Measurements from ENCODE around the gene SMIM24.
"Not testable (repeated sequence)": the region's sequence is repeated elsewhere in the genome, so short reads cannot be mapped to it uniquely, and the experiment has no call there.

SMIM24 gene

DNA sequence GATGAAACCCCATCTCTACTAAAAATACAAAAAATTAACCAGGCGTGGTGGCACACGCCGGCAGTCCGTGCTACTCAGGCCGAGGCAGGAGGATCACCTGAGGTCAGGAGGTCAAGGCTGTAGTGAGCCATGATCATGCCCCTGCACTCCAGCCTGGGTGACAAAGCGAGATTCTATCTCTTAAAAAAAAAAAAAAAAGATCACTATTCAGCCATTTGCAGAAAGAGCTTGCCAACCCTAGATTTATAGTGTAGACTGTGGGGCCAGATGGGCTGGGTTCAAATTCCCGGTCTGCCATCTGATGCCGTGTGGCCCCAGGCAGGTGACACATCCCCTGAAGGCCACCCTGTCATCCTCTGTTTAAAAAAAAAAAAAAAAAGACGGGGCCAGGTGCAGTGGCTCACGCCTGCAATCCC, 28.9 kb downstream of the SMIM24 start:
- Histone ChIP-seq H3K27me3 (ENCODE audit: insufficient read depth, poor library complexity, severe bottlenecking) (no peaks in the 10 kb centered on the region), H3K9me3 (ENCODE audit: severe bottlenecking) (no peaks in the 10 kb centered on the region), H3K27ac (ENCODE audit: poor library complexity, severe bottlenecking) (peak overlapping the region; percentile 58), H3K36me3 (ENCODE audit: low read depth) (peaks cover 69% of the 10 kb centered on the region), H3K4me3 (ENCODE audit: severe bottlenecking) (no peak overlapping the region), H3K4me1 (ENCODE audit: insufficient read depth, poor library complexity, severe bottlenecking) (no peaks in the 10 kb centered on the region)
- TF ChIP-seq, protein P1, sequence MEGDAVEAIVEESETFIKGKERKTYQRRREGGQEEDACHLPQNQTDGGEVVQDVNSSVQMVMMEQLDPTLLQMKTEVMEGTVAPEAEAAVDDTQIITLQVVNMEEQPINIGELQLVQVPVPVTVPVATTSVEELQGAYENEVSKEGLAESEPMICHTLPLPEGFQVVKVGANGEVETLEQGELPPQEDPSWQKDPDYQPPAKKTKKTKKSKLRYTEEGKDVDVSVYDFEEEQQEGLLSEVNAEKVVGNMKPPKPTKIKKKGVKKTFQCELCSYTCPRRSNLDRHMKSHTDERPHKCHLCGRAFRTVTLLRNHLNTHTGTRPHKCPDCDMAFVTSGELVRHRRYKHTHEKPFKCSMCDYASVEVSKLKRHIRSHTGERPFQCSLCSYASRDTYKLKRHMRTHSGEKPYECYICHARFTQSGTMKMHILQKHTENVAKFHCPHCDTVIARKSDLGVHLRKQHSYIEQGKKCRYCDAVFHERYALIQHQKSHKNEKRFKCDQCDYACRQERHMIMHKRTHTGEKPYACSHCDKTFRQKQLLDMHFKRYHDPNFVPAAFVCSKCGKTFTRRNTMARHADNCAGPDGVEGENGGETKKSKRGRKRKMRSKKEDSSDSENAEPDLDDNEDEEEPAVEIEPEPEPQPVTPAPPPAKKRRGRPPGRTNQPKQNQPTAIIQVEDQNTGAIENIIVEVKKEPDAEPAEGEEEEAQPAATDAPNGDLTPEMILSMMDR (IDR thresholded peaks at IDR 0.05; ENCODE audit: poor library complexity, severe bottlenecking), result no peak
- DNase-seq (ENCODE audit: low spot score) (no peak), ATAC-seq (ENCODE audit: low read depth) (no peak)

DNA sequence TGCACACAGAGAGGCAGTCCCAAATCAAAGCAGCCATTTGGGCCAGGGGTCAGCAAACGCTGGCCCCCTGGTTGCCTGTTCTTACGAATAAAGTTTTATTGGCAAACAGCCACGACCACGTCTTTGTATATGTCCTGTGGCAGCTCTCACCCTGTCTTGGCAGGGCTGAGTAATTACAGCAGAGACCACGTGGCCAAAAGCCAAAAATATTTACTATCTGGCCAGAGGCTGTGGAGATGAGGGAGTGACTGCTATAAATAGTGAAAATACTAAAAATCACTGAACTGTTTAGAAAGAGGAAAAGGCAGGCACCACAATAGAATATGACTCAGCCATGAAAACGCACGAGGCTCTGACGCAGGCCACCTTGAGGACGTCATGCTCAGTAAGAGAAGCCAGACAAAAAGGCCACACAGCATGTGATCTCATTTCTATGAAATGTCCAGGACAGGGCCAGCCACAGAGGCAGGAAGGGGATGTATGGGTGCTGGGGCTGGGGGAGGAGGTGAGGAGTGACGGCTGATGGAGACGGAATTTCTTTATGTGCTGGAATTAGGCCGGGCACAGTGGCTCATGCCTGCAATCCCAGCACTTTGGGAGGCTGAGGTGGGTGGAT, 29.4 kb downstream of the SMIM24 start:
- Histone ChIP-seq H3K27ac (ENCODE audit: poor library complexity, severe bottlenecking) (peak overlapping the region; percentile 58), H3K4me3 (ENCODE audit: severe bottlenecking) (no peak overlapping the region), H3K9me3 (ENCODE audit: severe bottlenecking) (no peaks in the 10 kb centered on the region), H3K27me3 (ENCODE audit: insufficient read depth, poor library complexity, severe bottlenecking) (no peaks in the 10 kb centered on the region), H3K4me1 (ENCODE audit: insufficient read depth, poor library complexity, severe bottlenecking) (no peaks in the 10 kb centered on the region), H3K36me3 (ENCODE audit: low read depth) (peaks cover 68% of the 10 kb centered on the region)
- ATAC-seq (ENCODE audit: low read depth) (peak; percentile 88), DNase-seq (ENCODE audit: low spot score) (peak; percentile 81)
- TF ChIP-seq, protein P1 (IDR thresholded peaks at IDR 0.05; ENCODE audit: poor library complexity, severe bottlenecking), result no peak

DNA sequence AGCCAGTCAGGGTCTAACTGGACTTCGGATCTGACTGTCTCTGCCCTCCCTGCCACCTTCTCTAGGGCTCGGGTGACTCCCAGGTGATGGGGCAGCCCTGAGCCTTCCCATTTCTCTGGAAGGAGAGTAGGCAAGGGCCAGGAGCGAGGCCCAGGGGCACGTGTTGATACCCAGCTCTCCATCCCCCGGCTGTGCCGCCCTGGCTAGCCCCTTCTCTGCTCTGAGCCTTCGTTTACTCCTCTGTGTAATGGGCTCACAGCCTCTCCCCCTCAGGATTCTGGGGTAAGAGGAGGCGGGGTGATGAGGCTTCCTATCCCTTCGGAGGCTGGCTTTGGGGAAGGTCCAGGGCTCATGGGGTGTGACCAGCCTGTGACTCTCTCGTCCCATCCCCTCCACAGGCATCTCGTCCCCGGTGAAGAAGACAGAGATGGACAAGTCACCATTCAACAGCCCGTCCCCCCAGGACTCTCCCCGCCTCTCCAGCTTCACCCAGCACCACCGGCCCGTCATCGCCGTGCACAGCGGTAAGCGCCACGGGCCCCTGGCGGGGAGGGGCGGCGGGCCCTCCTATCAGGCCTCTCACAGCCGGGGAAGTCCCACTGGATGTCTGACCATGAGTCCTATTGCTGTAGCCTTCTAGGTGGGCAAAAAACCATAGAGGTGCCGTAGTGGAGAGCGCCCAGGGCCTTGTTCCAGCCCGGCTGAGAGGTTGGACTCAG, 31.6 kb downstream of the SMIM24 start:
- H3K27ac ChIP-seq (ENCODE audit: poor library complexity, severe bottlenecking), result no peak overlapping the region
- H3K27me3 ChIP-seq (ENCODE audit: insufficient read depth, poor library complexity, severe bottlenecking), result no peaks in the 10 kb centered on the region
- H3K9me3 ChIP-seq (ENCODE audit: severe bottlenecking), result no peaks in the 10 kb centered on the region
- ATAC-seq (ENCODE audit: low read depth) (no peak), DNase-seq (ENCODE audit: low spot score) (no peak)
- peaks cover 62% of the 10 kb centered on the region for H3K36me3 ChIP-seq (ENCODE audit: low read depth)
- TF ChIP-seq, protein P1 (IDR thresholded peaks at IDR 0.05; ENCODE audit: poor library complexity, severe bottlenecking), result no peak
- no peaks in the 10 kb centered on the region for H3K4me1 ChIP-seq (ENCODE audit: insufficient read depth, poor library complexity, severe bottlenecking)
- H3K4me3 ChIP-seq (ENCODE audit: severe bottlenecking), result no peak overlapping the region

- H3K4me3 ChIP-seq (ENCODE audit: severe bottlenecking); H3K27ac ChIP-seq (ENCODE audit: poor library complexity, severe bottlenecking); DNase-seq (ENCODE audit: low spot score); H3K4me1 ChIP-seq (ENCODE audit: insufficient read depth, poor library complexity, severe bottlenecking); ATAC-seq (ENCODE audit: low read depth); H3K27me3 ChIP-seq (ENCODE audit: insufficient read depth, poor library complexity, severe bottlenecking); H3K9me3 ChIP-seq (ENCODE audit: severe bottlenecking): not testable (repeated sequence)
- H3K36me3 ChIP-seq (ENCODE audit: low read depth), result peaks cover 53% of the 10 kb centered on the region
Measured at GRCh38 chr19:3446657-3447056, 33.7 kb downstream of the SMIM24 start.

GRCh38 chr19:3444695-3445234, 35.6 kb downstream of the SMIM24 start:
- H3K27me3 ChIP-seq (ENCODE audit: insufficient read depth, poor library complexity, severe bottlenecking), result no peaks in the 10 kb centered on the region
- TF ChIP-seq, protein P1 (IDR thresholded peaks at IDR 0.05; ENCODE audit: poor library complexity, severe bottlenecking), result no peak
- H3K4me1 ChIP-seq (ENCODE audit: insufficient read depth, poor library complexity, severe bottlenecking), result no peaks in the 10 kb centered on the region
- ATAC-seq (ENCODE audit: low read depth), result no peak
- no peaks in the 10 kb centered on the region for H3K9me3 ChIP-seq (ENCODE audit: severe bottlenecking)
- peaks cover 46% of the 10 kb centered on the region for H3K36me3 ChIP-seq (ENCODE audit: low read depth)
- H3K4me3 ChIP-seq (ENCODE audit: severe bottlenecking), result no peak overlapping the region
- no peak overlapping the region for H3K27ac ChIP-seq (ENCODE audit: poor library complexity, severe bottlenecking)
- no peak for DNase-seq (ENCODE audit: low spot score)
